LHCN-M2 (cell line): Measurements from ENCODE around the gene RPP40. TPM values are rescaled to one million over a fixed set of nuclear protein-coding genes. Genes with fewer than 3 reads are reported as not detected.
"Not testable (repeated sequence)": the region's sequence is repeated elsewhere in the genome, so short reads cannot be mapped to it uniquely, and the experiment has no call there.

Source experiments
- DNase-seq: peaks from one replicate; pipeline ENCODE4 v3.0.0-alpha.2; 2012; ENCODE audit warnings: low read depth
- polyA plus RNA-seq: library from polyadenylated mRNA; unstranded; fragments of >200 nt; gene quantifications from one replicate; pipeline ENCODE4 v1.2.1, GENCODE V29; 2012; ENCODE audit warnings: missing spikeins
- total RNA-seq: library from RNA; depleted of rRNA; stranded (reverse); fragments of >200 nt; gene quantifications from 2 replicates; pipeline ENCODE4 v1.2.3, GENCODE V29; 2014; rRNA removed

RPP40 gene, protein sequence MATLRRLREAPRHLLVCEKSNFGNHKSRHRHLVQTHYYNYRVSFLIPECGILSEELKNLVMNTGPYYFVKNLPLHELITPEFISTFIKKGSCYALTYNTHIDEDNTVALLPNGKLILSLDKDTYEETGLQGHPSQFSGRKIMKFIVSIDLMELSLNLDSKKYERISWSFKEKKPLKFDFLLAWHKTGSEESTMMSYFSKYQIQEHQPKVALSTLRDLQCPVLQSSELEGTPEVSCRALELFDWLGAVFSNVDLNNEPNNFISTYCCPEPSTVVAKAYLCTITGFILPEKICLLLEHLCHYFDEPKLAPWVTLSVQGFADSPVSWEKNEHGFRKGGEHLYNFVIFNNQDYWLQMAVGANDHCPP
- 38.6 and 53.4 TPM in 2 replicates for total RNA-seq
- polyA plus RNA-seq: 12.6 TPM

- DNase-seq: peak; percentile 95
These were observed at the start of gene RPP40 for GRCh38 chr6:5003604-5004372. RPP40 (minus strand) TSS chr6:5004037; CDS start chr6:5004002, 35 bp downstream.

- no peak for DNase-seq
These were observed 49.2 kb upstream of the RPP40 start for GRCh38 chr6:5053038-5053437.

GRCh38 chr6:5051394-5051793, 47.6 kb upstream of the RPP40 start:
- DNase-seq: no peak

DNA sequence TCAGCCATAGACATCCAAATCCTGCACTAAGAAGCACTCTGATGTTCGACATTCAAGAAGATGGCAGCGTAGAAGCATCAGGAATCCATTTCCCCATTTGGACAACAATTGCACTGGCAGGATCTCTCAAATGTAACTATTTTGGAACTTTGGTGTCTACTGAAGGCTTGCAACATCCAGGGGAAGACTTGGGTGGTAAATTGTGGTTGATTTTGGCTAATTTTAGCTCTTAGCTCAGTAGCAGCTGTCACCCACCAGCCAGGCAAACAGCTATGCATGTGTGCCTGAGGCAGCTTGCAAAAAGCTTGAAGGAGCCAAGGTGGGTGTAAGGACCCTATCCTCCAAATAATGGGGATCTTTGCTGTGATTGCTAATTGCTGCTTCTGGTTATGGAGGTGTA, 46.2 kb upstream of the RPP40 start:
- peak; percentile 42 for DNase-seq

GRCh38 chr6:5046430-5046829, 42.6 kb upstream of the RPP40 start:
- DNase-seq: no peak

DNA sequence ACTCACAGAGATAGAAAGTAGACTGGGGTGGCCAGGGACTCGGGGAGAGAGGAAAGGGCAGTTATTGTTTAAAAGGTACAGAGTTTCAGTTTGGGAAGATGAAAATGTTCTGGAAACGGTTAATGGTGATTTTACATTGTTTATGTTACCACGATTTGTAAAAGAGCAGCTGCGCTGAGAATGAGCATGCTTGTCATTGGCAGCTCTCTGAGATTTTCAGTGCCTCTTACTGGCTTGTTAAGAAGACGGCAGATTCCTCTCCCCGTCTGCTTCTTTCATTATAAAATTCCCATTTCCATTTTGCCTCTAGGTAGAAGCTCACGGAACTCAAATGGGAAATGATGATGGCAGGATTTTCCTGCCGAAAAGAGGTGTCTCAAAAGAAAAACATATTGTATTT, 41.6 kb upstream of the RPP40 start:
- no peak for DNase-seq

- peak; percentile 16 for DNase-seq
These were observed 41.0 kb upstream of the RPP40 start for GRCh38 chr6:5044866-5045265.

- DNase-seq: no peak
These were observed 38.6 kb upstream of the RPP40 start for GRCh38 chr6:5042436-5042835.

GRCh38 chr6:5041955-5042354, 38.1 kb upstream of the RPP40 start:
- DNase-seq: no peak

GRCh38 chr6:5036269-5036668, 32.4 kb upstream of the RPP40 start:
- peak; percentile 75 for DNase-seq

GRCh38 chr6:5034736-5035135, 30.9 kb upstream of the RPP40 start:
- no peak for DNase-seq

GRCh38 chr6:5034328-5034727, 30.5 kb upstream of the RPP40 start:
- no peak for DNase-seq

GRCh38 chr6:5033214-5033904, 29.5 kb upstream of the RPP40 start:
- not testable (repeated sequence) for DNase-seq

DNA sequence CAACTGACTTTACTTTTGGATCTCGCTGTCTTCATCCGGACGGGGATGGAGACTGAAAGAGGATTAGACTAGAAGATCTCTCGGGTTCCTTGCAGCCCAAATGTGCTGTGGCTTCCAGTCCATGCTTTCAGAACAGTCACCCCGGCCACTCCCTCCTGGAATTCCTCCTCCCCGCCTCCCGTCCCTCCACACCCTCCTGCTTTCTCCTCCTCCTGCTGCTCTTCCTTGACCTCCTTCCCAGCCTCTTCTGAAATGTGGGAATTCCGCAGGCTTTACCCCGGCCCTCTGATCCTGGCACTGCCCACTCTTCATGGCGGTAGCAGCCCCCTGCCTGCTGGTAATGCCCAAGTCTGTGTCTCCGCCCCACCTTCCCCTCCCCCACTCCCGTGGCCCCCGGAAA, 28.9 kb upstream of the RPP40 start:
- DNase-seq: not testable (repeated sequence)

DNA sequence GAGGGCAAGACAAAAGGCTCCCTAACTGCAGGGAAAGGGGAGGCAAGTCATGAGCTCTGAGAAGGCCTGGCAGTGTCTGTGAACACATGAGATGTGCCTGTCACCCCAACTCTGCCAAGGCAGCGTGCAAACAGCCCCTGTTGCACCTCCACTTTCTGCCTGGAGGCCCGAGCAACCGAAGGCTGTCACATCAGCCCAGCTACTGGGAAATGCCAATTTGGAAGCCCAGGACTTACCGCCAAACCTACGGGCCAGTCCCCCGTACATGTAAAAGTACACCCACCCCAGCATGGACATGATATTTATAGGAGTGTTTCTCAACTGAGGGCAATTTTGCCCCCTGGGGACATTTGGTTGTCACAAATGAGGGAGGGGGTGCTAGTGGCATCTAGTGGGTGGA, 27.3 kb upstream of the RPP40 start:
- no peak for DNase-seq

GRCh38 chr6:5030596-5031136, 26.8 kb upstream of the RPP40 start:
- peak; percentile 77 for DNase-seq

DNA sequence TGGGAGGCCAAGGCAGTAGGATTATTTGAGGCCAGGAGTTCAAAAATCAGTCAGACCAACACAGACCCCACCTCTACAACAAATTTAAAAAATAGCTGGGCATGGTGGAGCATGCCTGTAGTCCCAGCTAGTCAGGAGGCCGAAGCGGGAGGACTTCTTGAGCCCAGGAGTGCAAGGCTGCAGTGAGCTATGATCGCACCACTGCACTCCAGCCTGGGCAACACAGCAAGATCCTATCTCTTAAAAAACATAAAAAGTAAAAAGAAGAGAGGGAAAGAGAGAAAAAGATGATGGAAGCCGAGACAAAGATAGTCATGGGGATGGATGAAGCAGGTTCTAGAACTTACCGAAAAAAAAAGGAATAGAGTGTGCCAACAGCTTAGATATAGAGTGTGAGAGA, 25.8 kb upstream of the RPP40 start:
- DNase-seq: no peak

DNA sequence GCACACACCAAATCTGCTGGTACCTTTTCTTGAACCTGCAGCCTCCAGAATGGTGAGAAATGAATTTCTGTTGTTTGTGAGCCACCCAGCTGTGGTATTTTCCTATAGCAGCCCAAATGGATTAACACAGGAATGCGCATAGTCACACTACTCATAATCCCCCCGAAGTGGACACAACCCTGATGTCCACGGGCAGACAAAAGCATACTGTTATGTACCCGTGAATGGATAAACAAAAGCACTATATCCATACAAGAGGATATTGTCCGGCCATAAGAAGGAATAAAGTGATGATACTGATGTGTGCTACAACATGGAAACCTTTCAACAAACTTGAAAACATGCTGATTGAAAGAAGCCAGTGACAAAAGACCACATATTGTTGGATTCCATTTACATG, 25.1 kb upstream of the RPP40 start:
- DNase-seq: no peak

DNA sequence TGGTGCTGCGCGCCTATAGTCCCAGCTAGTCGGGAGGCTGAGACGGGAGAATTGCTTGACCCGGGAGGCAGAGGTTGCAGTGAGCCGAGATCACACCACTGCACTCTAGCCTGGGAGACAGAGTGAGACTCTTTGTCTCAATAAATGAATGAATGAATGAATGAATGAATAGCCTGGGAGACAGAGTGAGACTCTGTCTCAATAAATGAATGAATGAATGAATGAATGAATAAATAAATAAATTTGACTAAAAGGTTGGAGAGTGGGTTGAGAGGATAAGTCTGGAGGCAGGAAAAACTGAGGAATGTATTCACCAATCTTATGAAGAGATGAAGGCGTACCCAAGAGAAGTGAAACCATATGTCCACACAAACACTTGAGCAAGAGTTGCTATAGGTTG, 24.5 kb upstream of the RPP40 start:
- DNase-seq: no peak

DNA sequence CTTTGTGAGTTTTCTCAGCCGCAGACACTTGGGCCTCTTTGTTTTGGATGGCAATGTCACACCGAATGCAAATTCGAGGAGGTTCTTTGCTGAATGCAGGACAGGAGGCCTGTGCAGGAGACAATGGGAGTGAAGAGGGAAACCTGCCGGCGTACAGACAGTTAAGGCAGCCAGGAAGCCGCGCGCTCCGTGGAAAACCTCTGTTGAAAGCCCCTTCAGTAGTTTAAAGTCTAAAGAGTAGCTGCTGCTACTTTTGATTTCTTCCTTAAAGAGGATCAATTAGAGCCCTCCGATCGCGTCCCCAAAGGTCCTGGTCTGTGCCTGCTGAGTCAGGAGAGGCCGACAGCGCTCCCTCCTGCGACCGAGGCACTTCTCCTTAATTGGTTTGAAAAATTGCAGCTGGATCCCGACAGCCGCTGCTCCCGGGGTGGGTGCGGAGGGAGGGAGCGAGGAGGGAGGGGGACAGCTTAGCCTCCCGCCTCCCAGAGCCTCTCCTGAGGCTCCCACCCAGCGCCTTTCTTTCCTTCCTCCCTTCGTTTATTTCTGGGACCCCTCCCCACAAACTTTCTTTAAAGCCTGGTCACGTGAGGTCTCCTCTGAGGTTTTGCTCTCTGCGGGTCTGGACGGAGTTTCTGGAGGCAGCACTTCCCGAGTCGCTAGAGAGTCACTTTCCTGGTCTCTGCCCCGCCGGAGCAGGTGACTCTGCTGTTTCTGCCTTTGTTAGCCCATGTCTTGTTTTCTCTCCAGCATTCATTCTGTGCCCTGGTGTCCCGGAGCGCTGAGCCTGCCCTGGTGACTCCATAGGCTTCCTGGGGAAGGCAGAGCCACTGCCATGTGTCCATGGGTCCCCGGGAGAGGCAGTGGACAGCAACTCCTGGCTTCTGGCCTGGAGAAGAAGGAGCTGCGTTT, 22.3 kb upstream of the RPP40 start:
- peak; percentile 22 for DNase-seq

- DNase-seq: no peak
These were observed 20.1 kb upstream of the RPP40 start for GRCh38 chr6:5023923-5024322.
